RWPE1 (cell line): ENCODE results near the gene SUGCT.

Experiments used
- CTCF ChIA-PET: fragments of 350-600 bp; sonication (Branson Sonifier 250); formaldehyde crosslinking; extraction: SDS; loops from one replicate; lab custom pipeline; 2021; lab: Yijun Ruan, JAX
- POLR2A ChIA-PET: fragments of 400-600 bp; formaldehyde crosslinking; extraction: SDS; loops from one replicate; lab custom pipeline; 2020; ENCODE audit warnings: antibody characterized with exemption; ENCODE audit not compliant: low non-redundant PET; lab: Yijun Ruan, JAX
- DNase-seq: peaks from one replicate; pipeline ENCODE4 v3.0.0; 2012; ENCODE audit warnings: low spot score
- H3K27ac ChIP-seq: fragments of 450-650 bp; 2 replicates; pipeline ENCODE4 v1.5.1; 2017
- CTCF ChIP-seq: fragments of 450-650 bp; conservative IDR thresholded peaks from 2 replicates; pipeline ENCODE4 v1.5.1; 2017; ENCODE audit warnings: low read depth, mild to moderate bottlenecking

The SUGCT gene

GRCh38 chr7:40641701-40642100 lies 506.9 kb downstream of the SUGCT start:
- ChIA-PET POLR2A (no interaction called here), CTCF (interaction anchor here (0.6 kb wide), 1 partner anchor 1300 kb away, joined by 3 read pairs; no protein-coding TSS in a partner anchor)
- no peak for TF ChIP-seq CTCF

GRCh38 chr7:40643664-40644063 lies 508.9 kb downstream of the SUGCT start:
- H3K27ac ChIP-seq = no peak overlapping the region
- TF ChIP-seq CTCF = no peak
- ChIA-PET POLR2A (no interaction called here), CTCF (interaction anchor here (0.6 kb wide), 1 partner anchor 372 kb away, joined by 3 read pairs; no protein-coding TSS in a partner anchor)
- no peak for DNase-seq

More at GRCh38 chr7:40641701-40642100, 506.9 kb downstream of the SUGCT start:
- DNase-seq = no peak
- no peak overlapping the region for H3K27ac ChIP-seq

GRCh38 chr7:40644454-40645188 lies 509.8 kb downstream of the SUGCT start:
- no peak for DNase-seq
- H3K27ac ChIP-seq = no peak overlapping the region
- CTCF ChIA-PET = no interaction called here
- no peak for TF ChIP-seq CTCF
- POLR2A ChIA-PET = no interaction called here

- no peak for TF ChIP-seq CTCF
- H3K27ac ChIP-seq = no peak overlapping the region
- DNase-seq = no peak
- ChIA-PET POLR2A (no interaction called here), CTCF (no interaction called here)
These were observed 510.4 kb downstream of the SUGCT start for GRCh38 chr7:40645197-40645596.

- DNase-seq = no peak
- POLR2A ChIA-PET = no interaction called here
- no peak for TF ChIP-seq CTCF
- CTCF ChIA-PET = no interaction called here
- no peak overlapping the region for H3K27ac ChIP-seq
These were observed 511.9 kb downstream of the SUGCT start for GRCh38 chr7:40646717-40647116.

- POLR2A ChIA-PET = no interaction called here
- no peak for TF ChIP-seq CTCF
- no peak overlapping the region for H3K27ac ChIP-seq
- CTCF ChIA-PET = no interaction called here
- no peak for DNase-seq
These were observed 512.9 kb downstream of the SUGCT start for GRCh38 chr7:40647719-40648118.
